ENCODE measurements around the gene HES2. TPM values are rescaled to one million over a fixed set of nuclear protein-coding genes. Genes with fewer than 3 reads are reported as not detected.
"Not testable (repeated sequence)": the region's sequence is repeated elsewhere in the genome, so short reads cannot be mapped to it uniquely, and the experiment has no call there.

The HES2 gene
- polyA plus RNA-seq, 1 donor, result not detected

GRCh38 chr1:6454856-6455751 is 35.4 kb upstream of the HES2 start:
- DNase-seq (ENCODE audit: low read depth), result no peak

- not testable (repeated sequence) for DNase-seq (ENCODE audit: low read depth)
Observed at GRCh38 chr1:6453895-6454855, 34.5 kb upstream of the HES2 start.

GRCh38 chr1:6450943-6451373 is 31.2 kb upstream of the HES2 start:
- DNase-seq (ENCODE audit: low read depth), result no peak

- not testable (repeated sequence) for DNase-seq (ENCODE audit: low read depth)
Observed at GRCh38 chr1:6450486-6450885, 30.8 kb upstream of the HES2 start.

GRCh38 chr1:6450005-6450450 is 30.3 kb upstream of the HES2 start:
- no peak for DNase-seq (ENCODE audit: low read depth)

- DNase-seq (ENCODE audit: low read depth), result no peak
Observed at GRCh38 chr1:6448749-6449631, 29.3 kb upstream of the HES2 start.

GRCh38 chr1:6447818-6448748 is 28.4 kb upstream of the HES2 start:
- no peak for DNase-seq (ENCODE audit: low read depth)

GRCh38 chr1:6447016-6447817 is 27.5 kb upstream of the HES2 start:
- DNase-seq (ENCODE audit: low read depth), result no peak

- no peak for DNase-seq (ENCODE audit: low read depth)
Observed at GRCh38 chr1:6446665-6447015, 26.9 kb upstream of the HES2 start.

- not testable (repeated sequence) for DNase-seq (ENCODE audit: low read depth)
Observed at GRCh38 chr1:6445929-6446328, 26.2 kb upstream of the HES2 start.

- no peak for DNase-seq (ENCODE audit: low read depth)
Observed at GRCh38 chr1:6445062-6445763, 25.5 kb upstream of the HES2 start.

- DNase-seq (ENCODE audit: low read depth), result no peak
Observed at GRCh38 chr1:6444377-6444776, 24.7 kb upstream of the HES2 start.

- no peak for DNase-seq (ENCODE audit: low read depth)
Observed at GRCh38 chr1:6443339-6444115, 23.8 kb upstream of the HES2 start.

- no peak for DNase-seq (ENCODE audit: low read depth)
Observed at GRCh38 chr1:6441586-6441985, 21.9 kb upstream of the HES2 start.

- DNase-seq (ENCODE audit: low read depth), result no peak
Observed at GRCh38 chr1:6440198-6441126, 20.7 kb upstream of the HES2 start.

- DNase-seq (ENCODE audit: low read depth), result no peak
Observed at GRCh38 chr1:6438047-6438525, 18.4 kb upstream of the HES2 start.

Measured in forelimb muscle (tissue), 1 donor.